GM10847 (cell line): ENCODE data around the gene SIM2.

ENCODE experiments used
- POLR2A ChIP-seq: IDR thresholded peaks from 2 replicates; pipeline ENCODE4 v1.6.1; 2011; ENCODE audit not compliant: insufficient read length; ENCODE audit errors: extremely low read depth

SIM2 gene

DNA sequence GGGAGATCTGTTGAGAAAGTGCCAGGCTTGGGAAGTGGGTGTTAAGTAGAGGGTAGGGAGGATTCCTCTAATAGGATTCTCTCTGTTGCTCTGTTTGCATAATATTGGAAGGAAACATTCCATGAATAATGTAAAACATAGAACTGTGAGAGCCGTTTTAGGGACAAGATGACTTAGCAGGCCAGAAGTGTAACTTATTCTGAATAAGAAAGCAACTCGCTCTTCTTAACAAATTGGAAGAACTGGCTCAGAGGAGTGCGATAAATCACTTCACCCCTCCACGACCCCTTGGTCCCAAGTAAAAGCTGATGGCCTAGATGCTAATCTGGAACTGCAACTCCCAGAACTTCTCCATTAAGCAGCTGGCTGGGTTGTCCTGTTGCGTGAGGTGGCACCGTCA, 19.1 kb downstream of the SIM2 start:
- TF ChIP-seq POLR2A = no peak

DNA sequence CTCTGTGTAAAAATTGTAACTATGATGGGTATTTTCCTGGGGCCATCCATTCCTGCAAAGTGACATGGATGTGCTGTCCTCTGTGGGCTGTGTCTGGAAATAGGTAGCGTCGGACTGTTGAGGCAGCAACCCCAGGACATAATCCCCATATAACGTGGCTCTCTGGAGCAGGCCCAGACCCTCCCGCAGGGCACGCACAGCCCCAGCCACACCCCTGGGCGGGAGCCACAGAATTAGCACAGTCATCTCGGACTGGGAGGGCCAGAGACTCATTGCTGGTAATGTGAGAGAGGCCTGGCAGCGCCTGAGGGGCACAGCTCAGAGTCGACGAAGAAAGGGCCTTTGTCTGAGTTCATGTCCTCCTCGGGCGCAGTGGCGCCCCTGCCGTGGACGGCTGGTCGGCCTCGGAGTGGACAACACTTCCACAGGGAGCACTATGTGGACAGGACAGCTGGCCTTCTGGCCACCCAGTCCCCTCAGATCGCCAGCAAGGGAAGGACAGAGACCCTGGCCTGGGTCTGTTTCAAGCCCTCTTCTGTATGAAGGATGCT, 20.1 kb downstream of the SIM2 start:
- TF ChIP-seq POLR2A = no peak

DNA sequence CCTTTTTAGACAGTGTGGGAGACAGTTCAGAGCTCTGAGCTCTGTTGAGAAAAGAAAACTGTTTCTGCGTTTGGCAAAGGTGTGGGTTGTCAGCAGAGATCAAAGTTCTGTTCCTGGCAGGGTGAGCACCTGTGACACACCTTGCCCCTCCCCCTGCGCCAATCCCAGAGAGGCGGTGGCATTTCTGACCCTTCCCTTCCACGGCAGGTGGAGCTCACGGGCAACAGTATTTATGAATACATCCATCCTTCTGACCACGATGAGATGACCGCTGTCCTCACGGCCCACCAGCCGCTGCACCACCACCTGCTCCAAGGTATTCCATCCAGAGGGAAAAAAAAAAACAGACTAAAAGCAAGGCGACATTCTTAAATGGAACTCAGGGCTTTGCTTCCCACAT, 20.7 kb downstream of the SIM2 start:
- TF ChIP-seq POLR2A = no peak

DNA sequence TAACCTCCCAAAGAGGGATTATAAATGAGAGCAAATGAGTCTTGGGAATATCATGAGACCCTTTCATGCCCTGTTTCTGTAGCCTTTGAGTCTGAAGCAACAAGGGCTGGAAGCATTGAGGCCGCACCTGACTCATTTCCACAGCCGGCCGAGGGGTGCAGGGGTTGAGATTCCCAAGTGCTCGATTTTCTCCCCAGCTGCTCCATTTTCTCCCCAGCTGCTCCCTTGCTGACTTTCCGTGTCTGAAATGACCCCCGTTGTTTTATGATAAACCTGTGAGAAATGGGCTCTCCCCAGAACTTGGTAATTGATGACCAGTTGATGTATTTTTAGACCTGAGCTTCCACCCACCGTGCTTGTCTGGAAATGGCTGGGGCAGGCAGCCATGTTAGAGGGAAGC, 22.9 kb downstream of the SIM2 start:
- TF ChIP-seq POLR2A = no peak

DNA sequence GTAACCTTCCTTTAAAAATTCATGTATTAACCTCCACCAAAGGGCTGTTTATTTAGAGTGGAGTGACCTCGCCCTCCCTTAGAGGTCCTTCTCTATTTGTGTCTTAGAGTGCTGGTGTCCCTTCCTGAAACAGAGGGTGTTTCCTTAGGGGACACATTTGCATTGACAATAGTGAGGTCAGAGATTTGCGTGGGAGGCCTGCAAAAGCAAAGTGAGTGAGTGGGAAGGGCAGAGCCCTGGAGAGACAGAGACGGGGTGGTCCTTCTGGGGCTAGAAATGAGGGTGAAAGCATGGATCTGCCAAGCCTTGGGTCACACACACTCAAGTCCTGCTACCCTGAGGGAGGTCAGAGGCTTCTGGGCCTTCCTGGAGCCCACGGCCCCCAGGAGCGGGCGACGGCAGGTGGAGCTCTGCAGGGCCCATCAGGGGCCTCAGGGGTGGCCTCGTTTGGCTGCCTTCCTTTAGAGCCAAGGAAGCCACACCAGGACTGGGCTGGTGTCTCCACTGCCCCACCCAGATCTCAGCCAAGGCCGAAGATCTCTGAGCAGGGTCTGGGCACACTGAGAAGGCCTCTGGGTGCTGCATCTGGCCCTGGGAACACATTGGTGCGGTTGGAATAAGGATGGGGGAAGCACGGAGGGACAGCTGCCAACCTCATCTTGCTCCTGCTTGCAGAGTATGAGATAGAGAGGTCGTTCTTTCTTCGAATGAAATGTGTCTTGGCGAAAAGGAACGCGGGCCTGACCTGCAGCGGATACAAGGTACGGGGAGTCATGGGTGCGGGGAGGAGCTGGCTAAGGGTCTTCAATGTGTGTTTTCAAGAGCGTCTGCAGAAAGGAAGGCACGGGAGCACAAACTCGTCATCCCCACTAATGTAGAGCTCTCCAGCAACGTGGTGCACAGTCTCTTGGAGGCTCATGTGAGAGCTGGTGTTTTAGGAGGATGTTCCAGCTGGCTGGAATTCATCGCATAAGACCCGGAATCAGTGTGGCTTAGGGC, 23.8 kb downstream of the SIM2 start:
- TF ChIP-seq POLR2A = no peak

GRCh38 chr21:36723371-36723881, 24.5 kb downstream of the SIM2 start:
- no peak for TF ChIP-seq POLR2A

DNA sequence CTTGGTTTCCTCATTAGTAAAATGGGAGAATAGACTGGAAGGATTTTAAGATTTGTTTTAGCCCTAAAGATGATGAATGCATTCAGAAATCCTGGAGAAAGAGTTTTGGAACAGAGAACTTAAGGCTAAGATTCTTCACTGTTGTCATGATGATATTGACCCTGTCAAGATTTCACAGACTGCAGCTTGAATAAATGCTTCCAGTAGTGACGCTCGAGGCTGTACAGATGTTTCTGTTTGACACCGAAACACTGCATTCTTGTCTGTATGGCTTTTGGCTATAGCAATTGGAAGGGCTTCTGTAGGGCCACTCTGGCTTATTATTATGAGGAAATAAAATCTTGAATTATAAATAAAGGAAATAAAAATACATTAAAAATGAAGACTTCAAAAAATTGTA, 25.7 kb downstream of the SIM2 start:
- TF ChIP-seq POLR2A = no peak

DNA sequence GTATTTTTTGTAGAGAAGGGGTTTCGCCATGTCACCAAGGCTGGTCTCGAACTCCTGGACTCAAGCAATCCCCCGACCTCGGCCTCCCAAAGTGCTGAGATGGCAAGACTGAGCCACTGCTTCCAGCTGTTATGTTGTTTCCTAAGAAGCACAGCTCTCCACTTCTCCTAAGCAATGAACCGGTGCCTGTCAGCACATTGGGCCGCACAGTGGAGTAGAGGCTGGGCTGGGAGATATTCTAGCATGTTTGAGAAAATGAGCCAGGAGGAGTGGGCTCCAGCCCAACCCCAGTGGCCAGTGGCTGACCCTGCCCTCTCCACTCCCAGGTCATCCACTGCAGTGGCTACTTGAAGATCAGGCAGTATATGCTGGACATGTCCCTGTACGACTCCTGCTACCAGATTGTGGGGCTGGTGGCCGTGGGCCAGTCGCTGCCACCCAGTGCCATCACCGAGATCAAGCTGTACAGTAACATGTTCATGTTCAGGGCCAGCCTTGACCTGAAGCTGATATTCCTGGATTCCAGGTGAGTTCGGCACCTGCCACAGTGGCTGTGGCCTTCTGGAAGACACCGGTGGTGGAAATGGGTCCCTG, 27.0 kb downstream of the SIM2 start:
- TF ChIP-seq POLR2A = no peak

- TF ChIP-seq POLR2A = no peak
Observed at GRCh38 chr21:36727866-36728265, 29.0 kb downstream of the SIM2 start.

DNA sequence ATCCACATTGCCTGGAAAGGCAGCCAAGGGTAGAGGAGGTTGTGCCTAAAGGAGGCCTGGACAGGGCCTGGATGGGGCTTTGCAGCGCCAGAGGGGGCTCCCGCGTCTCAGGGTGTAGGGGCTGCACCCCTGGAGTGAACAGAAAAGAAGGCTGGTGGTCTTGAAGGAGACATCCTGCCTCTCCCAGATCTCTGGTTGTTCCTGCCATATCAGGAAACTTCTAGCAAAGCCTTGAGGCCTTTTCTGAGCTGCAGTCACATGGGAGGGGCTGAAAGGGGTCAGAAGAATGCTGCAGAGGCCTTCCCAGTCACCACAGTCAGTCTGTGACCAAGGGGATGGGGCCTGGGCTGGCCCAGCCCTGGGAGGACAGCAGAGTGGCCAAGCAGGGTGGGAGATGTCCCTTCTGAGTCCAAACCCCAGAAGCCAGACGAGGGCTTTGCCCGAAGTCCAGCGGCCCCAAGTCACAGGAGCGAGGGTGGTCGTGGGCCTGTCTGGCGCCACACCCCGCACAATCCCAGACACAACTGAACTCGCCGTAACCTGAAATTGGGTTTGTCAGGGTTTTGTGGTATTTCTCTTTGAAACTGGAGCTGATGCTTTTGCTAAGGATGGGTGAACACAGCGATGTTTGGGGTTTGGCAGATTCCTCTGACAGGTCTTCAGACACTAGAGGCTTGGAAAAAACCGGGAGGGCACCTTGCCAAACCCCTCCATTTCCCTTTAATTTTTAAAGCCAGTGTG, 29.6 kb downstream of the SIM2 start:
- no peak for TF ChIP-seq POLR2A

GRCh38 chr21:36729310-36729970, 30.5 kb downstream of the SIM2 start:
- no peak for TF ChIP-seq POLR2A

DNA sequence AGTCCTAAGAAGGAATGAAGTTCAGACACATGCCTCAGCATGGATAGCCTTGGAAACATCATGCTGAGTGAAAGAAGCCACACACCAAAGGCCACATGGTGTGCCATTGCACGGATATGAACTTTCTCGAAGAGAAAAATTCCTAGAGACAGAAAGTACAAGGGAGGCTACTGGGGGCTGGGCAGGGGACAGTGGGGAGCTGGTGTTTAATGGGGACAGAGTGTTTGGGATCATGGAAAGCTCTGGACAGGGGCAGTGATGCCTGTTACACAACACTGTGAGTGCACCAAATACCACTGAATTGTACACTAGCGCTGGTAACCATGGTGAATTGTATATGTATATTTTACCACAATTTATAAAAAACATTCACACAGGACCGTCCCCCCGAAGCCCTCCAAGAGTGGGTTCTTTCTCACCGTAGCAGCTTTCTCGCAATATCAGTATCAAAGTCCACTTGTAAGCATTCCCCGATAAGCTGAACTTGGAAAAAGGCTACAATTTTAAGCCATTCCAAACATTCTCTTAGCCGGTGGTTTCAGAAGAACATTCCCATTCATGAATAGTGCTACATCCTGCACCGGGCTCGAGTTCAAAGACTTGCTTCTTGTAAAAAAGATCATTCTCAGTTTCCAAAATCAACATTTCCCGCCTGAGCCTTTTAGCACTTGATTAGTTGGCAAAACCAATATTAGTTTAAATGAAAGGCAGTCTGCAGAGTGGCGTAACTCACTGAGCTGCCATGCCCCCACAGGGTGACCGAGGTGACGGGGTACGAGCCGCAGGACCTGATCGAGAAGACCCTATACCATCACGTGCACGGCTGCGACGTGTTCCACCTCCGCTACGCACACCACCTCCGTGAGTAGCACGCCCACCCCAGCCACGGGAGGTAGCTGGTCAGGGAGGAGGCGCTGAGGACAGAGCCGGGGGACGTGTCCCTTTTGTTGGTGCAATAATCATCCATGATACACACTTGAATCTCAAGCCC, 31.7 kb downstream of the SIM2 start:
- no peak for TF ChIP-seq POLR2A

DNA sequence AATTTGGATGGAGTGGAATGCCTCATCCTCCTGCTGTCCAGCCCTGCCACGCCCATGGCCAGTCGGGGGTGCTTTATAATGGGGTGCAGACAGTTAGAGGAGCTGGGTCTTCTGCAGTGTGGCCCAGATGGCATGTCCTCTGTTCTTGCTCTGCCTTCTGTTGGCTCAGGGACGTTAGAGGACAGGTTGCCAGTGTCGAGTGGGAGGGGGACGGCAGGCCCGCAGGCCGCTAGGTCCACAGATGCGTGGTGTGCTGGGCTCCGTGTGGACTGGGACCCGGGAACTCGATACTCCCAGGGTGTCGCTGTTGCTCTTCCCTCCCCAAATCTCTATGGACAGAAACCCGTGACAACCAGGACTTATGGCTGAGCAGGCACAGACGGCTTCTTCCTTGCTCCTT, 33.3 kb downstream of the SIM2 start:
- TF ChIP-seq POLR2A = no peak

DNA sequence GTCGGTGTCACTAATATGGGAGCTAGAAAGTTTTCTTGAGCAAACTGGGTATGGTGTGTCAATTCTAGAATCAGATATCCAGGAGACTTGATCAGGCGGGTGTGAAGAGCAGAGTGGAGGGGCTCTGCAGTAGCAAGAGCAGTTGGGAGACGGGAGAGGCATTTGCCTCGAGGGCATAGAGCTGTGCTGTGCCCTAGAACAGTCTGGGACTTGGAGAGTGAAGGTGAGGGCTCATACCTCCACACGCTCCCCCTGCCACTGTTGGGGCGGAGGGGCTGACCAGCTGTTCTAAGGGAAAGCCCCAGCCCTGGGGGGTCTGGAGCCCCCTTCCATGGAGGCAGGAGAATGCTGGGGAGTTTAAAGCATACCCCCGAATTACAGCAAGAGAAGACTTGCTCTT, 33.8 kb downstream of the SIM2 start:
- no peak for TF ChIP-seq POLR2A
